Activated naive CD4-positive, alpha-beta T cell (primary cell): ENCODE results near the gene DUSP6.
A peak's percentile ranks its signal among the peaks of the same experiment; 100 is the strongest.
"Not testable (repeated sequence)": the region's sequence is repeated elsewhere in the genome, so short reads cannot be mapped to it uniquely, and the experiment has no call there.

Experiments used
- DNase-seq, 4 experiments: peaks; one replicate each; lab custom pipeline; 2025; lab: John Stamatoyannopoulos, UW

DUSP6 gene

GRCh38 chr12:89351489-89352241 lies 636 bp downstream of the DUSP6 start:
- peak; percentile 18 to 26 (median 22) for DNase-seq

DNA sequence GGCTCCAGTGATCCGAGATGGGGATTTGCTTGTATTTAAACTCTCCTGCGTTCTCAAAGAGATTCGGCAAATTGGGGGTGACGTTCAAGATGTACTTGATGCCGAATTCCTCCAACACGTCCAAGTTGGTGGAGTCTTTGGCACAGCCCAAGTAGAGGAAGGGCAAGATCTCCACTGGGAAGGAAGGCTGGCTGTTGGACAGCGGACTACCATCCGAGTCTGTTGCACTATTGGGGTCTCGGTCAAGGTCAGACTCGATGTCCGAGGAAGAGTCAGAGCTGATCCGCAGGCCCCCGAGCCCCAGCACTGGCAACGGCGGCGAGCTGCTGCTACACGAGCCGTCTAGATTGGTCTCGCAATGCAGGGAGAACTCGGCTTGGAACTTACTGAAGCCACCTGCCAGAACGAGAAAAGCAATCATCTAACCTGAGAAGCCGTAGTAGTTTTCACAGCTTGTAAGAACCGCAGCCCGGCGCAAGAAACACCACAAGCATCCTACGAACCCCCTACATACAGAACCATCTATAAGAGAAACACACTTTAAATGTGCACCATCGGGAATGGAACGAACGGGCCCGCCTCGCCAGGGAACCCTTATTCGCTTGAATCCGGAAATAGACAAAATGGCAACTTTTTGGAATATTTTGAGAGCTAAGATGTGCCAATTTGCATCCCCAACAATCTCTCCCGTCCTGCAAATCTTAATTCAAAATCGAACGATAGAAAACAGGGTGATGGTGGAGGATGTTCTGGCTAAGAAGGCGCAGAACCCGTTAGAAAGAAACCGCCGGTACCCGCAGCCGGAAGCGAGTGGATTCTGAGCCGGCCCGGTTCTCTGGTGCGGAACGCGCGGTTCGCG lies 1.4 kb downstream of the DUSP6 start:
- DNase-seq = peak in 1 of 4 experiments; percentile 14

- no peak for DNase-seq
Observed at GRCh38 chr12:89350260-89350629, 2.1 kb downstream of the DUSP6 start.

- no peak for DNase-seq
Observed at GRCh38 chr12:89349814-89350213, 2.5 kb downstream of the DUSP6 start.

DNA sequence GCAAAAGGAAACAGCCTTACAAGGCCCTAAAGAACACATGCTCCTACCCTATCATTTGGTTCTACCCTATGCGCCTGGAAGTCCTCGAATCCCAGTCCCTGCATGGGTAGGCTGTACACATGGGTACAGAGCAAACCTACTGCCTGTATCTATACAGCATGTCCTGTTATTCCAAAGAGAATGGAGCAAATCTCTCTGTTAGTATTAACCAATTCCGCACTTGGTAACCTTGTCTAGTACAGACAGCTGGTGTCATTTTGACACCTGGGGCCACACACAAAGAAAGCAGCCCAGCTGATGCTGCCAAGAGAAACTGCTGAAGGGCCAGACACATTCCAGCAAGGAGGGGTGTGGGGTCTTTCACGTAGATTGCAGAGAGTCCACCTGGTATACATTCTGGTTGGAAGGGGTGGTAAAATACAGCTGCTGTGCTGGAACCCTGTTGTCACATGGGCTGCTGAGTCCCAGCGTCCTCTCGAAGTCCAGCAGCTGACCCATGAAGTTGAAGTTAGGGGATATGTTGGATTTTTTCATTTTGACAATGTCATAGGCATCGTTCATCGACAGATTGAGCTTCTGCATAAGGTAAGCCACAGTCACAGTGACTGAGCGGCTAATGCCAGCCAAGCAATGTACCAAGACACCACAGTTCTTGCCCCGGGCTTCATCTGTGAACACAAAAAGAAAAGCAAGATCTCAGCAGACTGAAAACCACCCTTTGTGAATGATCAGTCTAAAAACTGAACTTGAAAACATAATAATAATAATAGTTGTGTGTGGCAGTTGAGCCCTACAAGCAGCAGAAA lies 3.2 kb downstream of the DUSP6 start:
- no peak for DNase-seq

DNA sequence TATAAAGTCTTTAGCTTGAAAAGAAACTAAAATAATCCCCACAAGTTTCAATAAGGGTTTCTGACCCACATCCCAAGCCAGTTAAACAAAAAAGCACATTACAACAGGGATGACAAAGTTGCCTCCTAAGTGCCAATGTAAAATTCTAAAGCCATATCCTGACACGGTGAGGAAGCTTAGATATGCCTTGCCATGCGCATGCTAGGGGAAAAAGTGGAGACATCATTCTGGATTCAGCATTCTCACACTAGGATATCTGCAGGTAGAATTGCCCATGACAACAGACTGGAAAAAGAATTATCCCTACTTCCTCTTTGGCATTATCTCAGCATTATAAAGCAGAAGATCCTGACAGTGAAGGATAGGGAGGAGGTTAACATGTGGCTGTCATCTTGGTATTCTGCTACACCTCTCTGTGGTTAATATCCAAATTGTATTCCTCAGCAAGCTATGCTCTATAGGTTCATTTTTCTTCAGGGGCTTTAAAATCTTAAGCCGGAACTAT lies 4.9 kb downstream of the DUSP6 start:
- DNase-seq = no peak

DNA sequence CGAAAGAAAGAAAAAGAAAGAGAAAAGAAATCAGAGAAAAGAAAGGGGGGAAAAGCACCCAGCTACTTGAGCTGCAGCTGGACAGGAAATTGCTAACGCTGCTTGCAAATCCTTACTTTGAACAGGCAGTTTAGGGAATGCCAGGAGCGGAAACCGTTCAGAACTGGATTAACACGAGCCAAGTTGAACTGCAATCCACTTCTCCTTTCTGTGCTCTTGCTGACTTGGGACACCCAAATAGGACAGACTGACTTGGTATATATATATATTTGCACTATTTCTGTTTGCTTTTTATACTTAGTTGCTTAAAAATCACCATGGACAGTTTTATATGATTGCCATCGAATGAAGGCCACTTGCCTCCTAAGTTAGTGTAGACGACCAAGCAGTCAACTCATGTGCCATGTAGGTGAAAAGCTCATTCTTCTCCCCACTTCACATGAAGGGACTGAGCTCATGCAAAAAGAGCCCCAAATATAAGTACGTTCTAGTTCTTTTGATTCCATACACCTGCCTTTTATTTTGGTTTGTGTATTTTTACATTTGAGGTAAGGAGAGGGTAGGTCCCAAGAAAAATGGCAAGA lies 5.5 kb downstream of the DUSP6 start:
- DNase-seq = no peak

DNA sequence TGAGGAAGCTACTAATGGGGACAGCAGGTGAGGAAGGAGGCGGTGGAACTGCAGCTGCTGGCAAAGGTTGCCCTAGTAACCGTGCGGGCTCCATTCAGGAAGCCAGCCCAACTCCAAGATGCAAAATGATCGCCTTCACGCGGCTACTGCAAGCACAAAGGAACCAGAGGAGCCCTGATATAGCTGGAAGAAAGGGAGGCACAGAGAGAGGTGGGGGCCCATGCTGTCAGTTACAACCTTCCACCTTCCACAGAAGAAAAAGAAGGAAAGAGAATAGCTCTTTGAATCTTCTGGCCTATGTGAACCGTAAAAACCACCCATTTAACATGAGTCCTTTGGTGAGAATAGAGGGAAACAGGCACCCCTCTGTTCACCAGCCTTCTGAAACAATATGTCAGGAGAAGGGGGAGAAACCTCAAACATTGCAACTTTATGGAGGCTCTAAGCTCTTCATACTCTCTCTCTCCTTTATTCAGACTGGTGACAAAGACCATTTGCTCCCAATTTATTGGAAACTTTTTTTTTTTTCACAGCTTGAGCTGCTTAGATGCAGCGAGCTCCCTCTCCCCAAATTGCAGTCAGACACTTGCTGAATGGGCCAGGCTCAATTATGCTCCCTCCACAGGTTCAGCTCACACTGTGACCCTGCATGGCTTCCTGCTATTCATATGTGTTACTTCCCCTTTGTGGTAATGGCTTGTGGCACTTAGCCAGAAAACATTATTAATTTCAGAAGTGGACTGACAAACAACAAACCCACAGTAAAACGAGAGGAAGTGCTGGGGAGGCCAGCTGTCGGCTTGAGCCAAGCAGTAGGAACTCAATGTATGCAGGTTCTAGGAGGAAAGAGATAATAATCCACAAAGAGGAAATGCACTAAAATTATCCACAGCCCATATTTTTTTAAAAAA lies 6.2 kb downstream of the DUSP6 start:
- no peak for DNase-seq

GRCh38 chr12:89345376-89345775 lies 6.9 kb downstream of the DUSP6 start:
- DNase-seq = no peak

DNA sequence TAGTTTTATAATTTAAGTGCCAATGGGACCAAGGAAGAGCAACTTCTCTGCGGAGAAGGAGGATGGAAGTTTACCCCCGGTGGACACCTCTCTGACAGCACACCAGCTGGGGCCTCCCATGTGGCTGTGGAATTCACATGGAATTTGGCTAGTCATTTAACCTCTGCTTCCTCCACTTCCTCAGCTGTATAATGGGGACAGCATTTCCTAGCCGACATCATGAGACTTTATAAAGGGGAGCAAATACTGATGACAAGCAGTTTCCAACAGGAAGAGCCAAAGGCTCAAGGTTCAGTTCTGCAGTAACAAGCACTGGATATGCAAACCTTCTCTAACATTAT lies 7.5 kb downstream of the DUSP6 start:
- DNase-seq = no peak

- DNase-seq = no peak
Observed at GRCh38 chr12:89344043-89344861, 8.0 kb downstream of the DUSP6 start.

- no peak for DNase-seq
Observed at GRCh38 chr12:89343127-89343526, 9.2 kb downstream of the DUSP6 start.

DNA sequence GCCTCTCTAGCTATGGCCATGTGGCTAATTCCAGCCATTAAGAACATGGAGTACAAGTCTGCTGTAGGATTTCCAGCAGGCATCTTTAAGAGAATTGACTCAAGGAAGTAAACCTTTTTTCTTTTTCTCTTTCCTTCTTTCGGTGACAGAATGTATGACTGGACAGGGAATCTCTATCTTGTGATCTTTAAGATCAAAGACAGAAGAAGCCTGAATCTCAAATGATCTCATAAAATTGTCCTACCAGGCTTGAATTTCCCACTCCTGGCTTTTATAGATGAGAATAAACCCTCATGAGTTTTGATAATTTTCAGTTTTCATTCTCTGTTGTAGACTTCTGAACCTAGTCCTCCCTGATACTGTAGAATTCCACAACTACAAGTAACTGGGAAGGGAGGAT lies 11.4 kb downstream of the DUSP6 start:
- no peak for DNase-seq

DNA sequence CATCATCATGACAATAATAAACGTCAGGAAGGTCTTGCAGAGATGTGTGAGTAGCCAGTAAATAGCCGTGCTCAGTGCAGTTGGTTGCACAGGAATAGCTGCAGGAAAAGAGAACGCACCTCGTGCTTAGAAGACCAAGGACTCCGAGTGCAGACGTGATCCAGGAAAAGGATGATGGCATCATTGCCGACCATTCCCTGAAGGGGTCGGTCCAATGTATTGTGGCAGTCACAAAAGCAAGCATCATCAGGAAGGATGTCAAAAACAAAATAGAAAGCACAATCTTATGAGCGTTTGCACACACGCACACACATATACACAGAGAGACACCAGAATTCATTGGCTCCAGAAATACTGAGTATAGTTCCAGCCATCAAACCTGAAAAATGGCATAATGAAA lies 12.8 kb downstream of the DUSP6 start:
- DNase-seq = no peak

GRCh38 chr12:89337136-89337535 lies 15.2 kb downstream of the DUSP6 start:
- DNase-seq = not testable (repeated sequence)

DNA sequence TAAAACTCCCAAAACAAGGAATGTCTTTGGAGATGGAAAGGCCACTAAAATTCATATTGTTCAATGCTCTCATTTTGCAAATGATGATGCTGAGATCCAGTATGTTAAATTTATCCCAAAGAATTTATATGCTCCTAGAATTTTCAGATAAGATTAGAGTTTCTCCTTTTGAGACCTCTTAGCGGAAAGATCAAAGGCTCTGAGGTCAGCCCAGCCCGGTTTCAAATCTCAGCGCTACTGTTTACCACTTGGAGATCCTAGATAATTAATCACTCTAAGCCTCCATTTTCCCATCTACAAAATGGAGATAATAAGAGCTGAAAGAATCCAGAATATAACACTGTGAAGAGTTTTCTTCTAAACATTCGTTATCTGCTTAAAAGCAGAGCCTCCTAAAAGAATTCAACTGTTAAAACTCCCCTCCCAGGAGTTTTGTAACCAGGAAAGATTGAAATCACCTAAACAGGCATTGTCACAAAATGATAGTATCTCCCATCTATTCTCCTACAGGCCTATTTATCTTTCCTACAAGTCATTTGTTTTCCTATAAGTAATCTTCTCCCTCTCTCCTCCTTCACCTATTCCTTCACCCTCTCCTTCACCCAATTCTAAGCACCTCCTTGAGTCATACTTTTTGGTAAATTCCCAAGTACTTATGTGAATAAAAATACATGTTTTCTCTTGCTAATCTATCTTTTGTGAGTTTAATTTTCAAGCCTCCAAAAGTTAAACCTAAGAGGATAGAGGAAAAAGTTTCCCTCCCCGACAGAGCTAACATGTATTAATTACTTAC lies 16.7 kb downstream of the DUSP6 start:
- no peak for DNase-seq

DNA sequence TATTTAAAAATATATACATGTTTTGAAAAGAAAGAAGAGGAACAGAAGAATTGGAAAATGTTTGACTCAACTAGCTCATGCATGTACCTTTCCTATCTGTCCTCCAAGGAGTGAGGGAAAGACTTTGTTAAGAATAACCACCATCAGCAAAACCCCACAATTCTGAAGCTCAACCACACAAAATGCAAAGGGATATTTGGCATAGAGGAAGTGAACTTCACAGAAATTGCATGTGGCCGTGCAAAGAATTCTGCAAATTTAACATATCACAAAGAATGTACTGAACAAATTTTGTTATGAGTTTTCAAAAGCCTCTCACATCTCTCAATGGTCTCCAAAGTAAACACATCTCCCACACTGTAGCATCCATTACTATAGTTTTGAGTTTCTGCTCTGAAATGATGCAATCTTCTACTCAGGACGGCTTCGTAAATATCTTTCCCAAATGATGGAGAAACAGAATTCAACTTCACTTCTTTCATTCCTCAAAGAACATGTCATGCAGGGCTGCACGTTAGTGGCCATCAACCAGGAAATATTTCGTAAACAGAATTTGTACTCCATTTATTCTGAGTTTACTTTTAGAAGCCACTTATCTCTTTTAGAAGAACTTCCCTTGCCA lies 17.6 kb downstream of the DUSP6 start:
- no peak for DNase-seq

- no peak for DNase-seq
Observed at GRCh38 chr12:89333564-89334252, 18.6 kb downstream of the DUSP6 start.
